UCSD-AML1 (cell line): Measurements from ENCODE around the gene CRYL1.

Experiments used
- DNase-seq: peaks from one replicate; lab custom pipeline; 2025; ENCODE audit not compliant: unreplicated experiment; lab: John Stamatoyannopoulos, UW

Gene CRYL1

DNA sequence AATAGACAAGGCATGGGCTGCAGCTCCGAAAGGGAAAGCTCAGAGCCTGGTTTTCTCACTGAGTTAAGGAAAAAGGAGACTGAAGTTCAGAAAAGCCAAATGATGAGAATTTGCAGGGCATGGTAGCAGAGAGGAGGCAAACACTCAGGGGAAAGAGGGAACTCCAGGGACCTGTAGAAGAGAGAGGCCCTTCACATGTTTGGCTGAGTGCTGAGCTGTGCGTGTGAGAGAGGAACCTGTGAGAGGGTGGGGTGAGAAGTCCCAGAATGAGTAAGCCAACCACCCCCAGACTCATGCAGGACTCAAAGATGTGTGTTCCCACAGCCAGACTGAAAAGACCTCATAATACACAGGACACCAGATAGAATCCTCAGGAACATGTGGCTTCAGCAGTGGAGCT, 2.8 kb upstream of the CRYL1 start:
- no peak for DNase-seq

DNA sequence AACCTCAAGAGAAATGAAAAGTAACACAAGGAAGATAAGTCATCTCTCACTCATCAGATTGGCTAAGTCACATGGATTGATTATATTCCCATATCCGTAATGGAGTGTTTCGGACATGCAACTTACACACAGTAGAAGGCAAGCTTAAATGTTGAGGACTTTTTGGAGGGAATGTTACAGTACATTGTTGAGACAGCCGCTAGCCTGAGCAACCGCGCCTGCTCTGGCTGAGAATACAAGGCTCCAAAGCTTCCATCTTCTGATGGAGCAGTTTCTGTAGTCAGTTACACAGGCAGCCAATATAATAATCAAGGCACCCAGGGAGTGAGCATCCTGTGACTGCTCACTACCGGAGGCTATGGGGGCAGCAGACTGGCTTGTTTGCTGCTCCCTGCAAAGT, 1.0 kb upstream of the CRYL1 start:
- no peak for DNase-seq

DNA sequence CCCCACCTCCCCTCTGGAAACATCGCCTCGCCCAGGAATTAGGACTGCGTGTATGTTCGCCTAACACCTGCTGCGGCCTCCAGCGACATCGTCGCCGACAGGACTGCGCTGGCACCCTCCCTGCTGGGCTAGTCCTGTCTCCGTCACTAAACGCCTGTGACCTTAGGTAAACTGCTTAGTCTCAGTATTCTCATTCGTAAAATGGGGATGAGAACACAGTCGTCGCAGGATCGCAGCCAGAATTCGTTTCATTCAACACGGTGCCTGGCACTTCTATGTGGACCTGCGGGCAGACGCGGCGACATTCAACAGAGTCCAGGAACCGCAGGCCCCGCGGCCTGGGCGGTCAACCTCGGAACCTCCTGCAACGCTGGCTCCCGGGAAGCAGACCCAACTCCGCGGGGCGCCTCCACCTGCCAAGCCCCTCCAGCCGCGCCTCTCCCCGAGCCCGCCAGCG, 485 bp downstream of the CRYL1 start:
- no peak for DNase-seq

DNA sequence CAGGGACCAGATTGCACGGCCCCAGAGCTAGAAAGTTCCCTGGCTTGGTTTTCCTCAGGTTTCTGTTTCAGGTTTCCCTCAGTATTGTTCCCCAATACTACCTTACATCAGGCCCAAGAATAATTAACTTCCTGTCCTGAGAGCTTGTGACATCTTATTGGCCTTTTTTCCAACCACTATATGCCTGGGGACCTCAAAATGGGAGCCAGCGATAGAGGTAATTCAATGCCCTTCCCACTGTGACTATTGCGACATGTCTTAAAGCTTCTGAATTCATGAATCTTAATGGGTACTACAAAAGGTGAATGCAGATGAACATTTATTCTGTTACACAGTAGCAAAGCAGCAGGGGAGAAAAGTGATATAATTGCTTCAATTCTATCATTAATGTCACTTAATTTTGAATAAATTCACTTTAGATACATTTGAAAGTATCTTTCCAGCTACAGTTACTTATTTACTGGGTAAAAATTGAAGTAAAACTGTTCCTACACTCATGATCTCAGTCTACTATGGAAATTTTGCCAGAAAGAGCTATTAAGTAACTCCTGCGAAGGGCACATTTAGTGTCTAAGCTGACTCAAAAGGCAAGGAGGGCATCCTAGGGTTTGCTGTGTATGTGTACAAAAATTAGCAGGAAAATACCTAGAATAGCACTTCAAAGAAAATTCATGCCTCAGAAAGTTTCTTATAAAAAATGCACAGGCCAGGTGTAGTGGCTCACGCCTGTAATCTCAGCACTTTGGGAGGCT, 4.1 kb downstream of the CRYL1 start:
- DNase-seq = no peak

DNA sequence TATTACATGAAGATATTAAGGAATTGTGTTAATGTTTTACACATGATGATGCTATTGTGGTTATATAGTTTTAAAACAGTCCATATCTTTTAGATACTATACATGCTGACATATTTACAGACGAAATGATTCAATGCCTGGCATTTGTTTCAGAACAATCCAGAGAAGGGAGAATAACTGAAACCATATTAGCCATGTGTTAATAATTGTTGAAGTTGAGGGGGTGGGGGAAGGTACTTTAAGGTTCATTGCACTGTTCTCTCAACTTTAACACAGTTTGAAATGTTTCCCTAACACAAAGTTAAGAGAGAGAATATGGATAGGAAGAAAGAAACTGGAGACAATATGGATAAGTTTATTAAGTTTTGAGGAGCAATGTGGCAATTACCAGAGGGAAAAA, 5.8 kb downstream of the CRYL1 start:
- no peak for DNase-seq

DNA sequence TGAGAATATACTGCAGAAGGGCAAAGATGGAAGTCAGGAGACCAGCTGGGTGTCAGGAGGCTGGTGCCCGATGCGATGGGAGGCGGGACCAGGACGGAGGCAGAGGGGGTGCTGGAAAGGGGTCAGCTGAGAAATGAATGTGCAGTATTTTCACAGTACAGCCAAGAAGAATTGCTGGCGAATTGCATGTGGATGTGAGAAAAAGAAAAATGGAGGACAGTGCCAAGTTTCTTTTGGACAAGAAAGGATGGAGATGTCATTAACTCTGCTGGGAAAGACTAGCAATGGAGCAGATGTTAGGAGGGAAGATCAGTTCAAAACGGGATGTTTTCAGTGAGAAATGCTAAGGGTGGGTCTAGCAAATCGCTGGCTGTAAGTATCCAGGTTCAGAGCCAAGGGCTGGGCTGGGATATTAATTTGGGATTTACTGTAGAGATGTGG, 7.0 kb downstream of the CRYL1 start:
- no peak for DNase-seq

DNA sequence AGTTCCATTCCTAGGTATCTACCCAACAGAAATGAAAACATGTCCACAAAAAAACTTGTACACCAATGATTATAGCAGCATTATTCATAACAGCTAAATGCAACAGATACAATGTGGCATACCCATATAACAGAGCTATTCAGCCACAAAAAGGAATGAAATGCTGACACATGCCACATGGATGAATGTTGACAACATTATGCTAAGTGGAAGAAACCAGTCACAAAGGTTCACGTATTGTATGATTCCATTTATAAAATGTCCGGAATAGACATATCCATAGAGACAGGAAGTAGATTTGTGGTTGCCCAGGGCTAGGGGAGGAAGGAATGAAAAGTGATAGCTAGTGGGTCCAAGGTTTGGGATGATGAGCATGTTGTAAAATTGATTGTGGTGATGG, 10.8 kb downstream of the CRYL1 start:
- DNase-seq = no peak

DNA sequence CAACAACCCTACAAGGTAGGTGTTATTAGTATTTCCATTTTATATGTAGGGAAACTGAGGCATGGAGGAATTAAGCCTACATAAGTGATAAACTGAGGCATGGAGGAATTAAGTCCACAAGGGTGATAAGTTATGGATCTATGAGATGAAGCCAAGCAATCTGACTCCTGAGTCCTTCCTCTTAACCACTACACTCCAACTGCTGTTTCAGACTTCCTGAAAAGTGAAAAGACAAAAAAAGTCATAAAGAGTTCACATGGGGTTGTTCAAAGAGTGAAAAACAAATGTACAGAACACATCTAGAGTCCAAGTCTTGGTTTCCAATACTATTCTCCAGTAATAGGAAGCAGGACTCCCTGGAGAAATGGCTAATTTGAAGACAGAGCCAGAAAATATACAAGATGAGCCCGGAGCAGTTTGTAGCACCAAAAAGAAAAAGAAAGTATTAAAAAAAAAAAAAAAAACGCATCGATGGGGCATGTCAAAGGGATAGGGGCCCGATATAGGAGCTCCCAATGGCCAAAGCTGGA, 12.1 kb downstream of the CRYL1 start:
- no peak for DNase-seq

DNA sequence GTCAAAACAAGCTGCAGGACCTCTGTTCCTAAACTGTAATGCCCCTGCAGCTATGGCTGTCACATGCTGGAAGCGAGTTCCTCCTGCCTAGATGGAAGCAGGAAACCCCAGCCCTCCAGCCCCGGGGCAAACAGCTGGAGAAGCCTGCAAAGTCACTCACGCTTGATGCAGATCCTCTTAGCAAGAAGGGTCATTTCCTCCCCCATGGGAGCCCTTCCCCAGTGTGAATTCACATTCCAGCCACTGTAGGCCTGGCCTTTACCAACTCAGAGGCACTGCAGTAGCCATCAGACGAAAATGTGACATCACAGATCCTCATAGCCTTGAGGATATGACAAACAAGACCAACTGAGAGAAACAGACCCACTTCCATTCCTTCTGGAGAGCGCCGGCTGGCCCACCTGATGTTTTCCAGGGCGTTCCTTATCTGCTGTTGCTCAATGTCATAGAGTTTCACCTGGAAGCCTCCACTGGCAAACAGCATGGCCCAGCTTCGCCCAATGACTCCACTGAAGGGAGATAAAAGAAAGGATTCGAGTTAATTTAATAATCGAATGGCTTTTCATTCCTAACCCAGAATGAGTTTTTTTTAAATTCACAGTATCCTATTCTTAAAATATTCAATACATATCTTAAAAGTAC, 13.5 kb downstream of the CRYL1 start:
- peak; percentile 55 for DNase-seq

DNA sequence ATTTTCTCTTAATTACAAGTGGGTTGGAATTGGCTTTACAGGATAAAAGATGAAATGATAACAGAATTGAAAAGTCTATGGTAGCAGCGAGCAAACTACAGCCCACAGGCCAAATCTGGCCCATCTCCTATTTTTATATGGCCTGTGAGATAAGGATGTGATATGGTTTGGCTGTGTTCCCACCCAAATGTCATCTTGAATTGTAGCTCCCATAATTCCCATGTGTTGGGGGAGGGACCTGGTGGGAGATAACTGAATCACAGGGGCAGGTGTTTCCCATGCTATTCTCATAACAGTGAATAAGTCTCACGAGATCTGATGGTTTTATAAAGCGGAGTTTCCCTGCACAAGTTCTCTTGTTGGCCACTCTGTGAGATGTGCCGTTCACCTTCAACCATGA, 19.0 kb downstream of the CRYL1 start:
- no peak for DNase-seq

DNA sequence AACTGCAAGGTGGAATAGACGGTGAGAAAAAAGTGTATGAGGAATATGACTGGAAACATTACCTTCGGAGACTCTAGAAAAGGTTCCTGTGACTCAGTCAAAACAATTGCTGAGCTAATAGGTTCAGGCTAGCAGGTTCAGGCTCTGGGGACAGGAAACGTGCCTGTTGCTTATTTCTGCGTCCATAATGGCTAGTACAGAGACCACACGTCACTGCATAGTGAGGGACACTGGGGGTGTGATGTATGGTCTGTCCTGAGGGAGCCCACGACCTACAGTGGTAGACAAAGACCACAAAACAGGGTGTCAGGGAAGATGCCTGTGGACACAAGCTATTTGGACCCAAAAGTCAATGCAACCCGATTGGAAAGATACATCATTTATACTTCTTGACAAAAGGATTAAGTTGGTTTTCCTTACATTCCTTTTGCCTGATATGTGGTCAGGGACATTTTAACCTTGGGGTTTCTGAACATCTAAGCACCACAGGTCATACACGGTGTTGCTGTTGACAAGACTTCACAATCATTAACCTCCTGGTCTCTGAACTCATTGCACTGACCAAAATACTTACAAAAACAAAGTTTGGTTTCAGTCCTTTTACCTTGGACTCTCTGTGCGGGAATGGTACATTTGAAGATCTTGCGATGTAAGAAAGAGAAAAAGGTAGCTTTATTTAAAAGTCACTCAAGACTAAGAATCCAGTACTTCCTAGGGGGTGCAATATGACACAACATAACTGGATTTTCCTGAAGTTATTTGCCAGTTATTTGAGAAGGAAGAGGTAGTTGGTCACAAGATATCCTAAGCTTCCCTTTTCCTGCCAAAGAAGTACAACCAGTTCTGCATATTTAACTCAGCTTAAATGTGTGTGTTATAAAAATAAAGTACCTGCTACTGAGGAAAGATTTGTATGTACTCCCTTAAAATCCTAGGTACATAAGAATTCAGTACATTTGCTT, 20.0 kb downstream of the CRYL1 start:
- DNase-seq = no peak

DNA sequence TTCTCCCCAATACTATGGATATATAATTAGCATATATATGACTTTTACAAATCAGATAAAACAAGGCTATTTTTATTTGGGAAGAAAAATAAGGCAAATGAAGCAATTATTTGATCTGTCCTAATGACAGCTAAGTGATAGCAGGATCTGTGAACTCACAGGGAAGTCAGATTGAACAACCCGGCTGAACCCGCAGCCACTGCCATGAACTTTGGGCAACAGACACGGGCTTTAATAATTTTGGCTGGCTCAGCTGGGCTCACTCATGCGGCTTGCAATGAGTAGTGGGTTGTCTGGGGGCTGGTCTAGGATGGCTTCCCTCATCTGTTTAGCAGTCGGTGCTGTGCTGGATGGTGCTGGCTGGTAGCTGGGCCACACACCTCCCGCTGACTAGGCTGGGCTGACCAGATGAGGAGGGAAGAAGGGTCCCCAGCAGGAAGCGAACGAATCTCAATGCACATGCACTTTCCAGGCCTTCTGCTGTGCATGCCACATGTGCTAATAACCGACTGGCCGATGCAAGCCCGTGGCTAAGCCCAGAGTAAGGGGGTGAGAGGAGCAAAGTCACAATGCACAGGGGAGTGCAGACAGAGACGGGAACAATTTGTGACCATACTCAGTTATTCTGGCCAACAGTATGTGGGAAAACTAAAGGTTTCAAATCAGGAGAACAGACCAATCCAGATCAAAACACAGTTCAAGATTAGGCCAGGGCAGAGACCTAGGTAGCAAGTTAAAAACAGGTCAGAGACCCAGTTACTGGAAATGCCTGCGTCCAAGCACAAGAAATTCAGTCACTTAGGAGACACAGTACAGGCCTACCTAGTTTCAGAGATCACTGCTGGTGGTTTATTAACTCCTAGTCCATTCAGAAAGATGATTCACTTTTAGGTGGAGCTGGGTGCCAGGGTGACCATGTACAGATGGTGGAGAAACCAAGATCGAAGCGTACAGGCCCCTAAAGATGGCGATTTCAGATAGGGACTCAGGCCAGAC, 22.3 kb downstream of the CRYL1 start:
- no peak for DNase-seq

DNA sequence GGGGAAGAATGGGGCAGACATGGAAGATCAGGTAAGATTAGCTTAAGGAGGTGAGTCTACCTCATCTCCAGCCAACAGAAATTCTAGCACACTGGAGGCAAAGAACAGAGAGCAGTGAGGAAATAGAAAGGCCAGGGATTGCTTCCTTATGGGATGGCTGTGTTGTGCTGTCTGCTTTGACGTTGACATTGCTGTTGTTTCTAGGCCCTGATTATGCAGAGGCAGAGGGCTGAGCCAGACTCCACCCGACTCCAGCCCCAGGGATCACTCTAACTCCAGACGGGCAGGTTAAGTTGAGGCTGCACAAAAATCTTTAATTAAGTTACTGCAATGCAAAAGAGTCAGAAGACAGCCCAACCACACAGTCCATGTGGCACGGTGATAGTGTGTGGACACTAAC, 24.1 kb downstream of the CRYL1 start:
- DNase-seq = no peak

DNA sequence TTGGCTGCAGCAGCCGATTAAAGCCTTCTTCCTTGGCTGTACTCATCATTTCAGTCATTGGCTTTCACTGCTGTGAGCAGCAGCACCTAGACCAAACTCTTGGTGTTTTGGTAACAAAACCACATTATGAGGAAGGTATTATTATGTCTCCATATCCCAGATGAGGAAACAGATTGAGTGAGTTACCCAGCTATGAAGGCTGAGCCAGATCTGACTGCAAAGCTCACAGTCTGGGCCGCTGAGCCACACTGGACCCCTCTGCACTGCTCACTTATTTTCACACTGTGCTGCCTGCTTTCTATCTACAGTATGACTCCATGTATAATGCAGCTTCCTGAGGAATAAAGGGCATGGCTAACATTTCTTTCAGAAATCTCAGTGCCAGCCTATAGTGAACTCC, 24.5 kb downstream of the CRYL1 start:
- no peak for DNase-seq

DNA sequence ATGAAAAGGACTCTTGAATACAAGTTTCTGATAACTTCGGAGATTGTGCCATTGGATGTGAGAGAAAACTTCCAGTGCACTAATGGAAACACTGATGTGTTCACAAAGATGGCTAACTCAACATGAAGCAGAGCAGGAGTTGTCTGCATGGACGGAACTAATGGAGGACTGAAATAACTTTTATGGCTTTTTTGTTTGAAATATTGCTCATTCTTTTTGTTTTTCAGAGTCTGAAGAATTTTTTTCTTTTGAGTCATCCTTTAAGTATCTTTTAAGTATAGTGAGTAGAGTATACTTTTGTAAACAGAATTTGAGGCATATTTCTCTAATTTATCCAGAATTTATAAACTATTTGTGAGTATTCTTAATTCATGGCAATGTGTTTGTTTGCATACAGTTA, 25.7 kb downstream of the CRYL1 start:
- no peak for DNase-seq

DNA sequence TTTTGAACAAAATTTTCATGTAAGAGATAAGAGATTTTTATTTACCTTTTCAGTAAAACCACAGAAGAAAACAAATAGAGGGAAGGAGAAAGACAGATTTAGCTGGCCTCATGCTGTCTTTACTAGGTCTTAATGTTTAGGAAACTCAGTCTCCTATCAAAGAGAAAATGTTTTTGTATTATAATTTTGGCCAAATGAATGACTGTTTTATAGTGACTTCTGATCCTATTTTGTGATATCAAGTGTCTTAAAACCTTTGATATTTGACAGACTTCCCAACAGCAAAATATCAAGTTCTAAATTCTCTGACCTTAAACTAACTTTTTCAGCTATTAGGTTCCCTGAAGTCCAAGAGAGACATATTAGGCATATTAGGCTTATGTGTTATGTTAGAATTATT, 27.0 kb downstream of the CRYL1 start:
- DNase-seq = no peak

DNA sequence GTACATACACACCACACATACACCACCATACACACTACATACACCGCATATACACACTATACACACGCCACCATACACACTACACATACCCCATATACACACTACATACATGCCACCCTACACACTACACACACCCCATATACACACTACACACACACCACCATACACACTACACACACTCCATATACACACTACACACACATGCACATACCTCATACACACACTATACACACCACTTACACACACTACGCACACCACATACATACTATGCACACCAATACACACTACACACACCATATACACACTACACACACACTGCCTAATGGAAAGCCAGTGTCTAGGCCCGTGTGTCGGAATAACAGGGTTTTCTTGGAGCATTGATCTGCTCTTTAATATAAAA, 27.5 kb downstream of the CRYL1 start:
- DNase-seq = no peak

DNA sequence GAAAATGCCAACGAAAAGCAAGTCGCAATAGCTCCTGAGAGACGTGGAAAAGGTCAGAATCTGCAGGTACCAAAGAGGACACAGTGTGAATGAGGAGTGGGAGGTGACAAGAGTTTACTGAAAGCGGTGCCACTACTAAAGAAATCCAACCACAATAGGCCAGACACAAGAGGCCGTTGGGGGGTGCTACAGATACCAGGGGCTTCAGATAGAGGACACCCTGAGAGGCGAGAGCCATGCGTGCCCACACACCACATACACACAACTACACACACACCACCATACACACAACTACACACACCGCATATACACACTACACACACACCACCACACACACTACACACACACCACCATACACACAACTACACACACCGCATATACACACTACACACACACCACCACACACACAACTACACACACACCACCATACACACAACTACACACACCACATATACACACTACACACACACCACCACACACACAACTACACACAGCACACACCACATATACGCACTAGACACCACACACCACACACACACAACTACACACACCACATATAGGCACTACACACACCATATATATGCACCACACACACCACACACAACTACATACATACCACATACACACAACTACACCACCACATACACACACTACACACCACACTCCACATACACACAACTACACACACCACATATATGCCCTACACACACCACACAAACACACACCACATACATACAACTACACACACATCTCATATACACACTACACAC, 28.5 kb downstream of the CRYL1 start:
- no peak for DNase-seq
